Muscle layer of colon (tissue), 2 donors: ENCODE data around the gene TCF12.
"Not testable (repeated sequence)": the region's sequence is repeated elsewhere in the genome, so short reads cannot be mapped to it uniquely, and the experiment has no call there.

Experiments used
- H3K27ac ChIP-seq: one replicate; pipeline ENCODE4 v1.7.0; 2013; ENCODE audit warnings: low read depth, mild to moderate bottlenecking, low read length, moderate library complexity
- H3K27me3 ChIP-seq, 2 donors: one replicate each; pipeline ENCODE4 v1.7.0; 2013; ENCODE audit warnings: low read length in 2 of 2, mild to moderate bottlenecking in 2 of 2; ENCODE audit not compliant: insufficient read depth in 2 of 2, control insufficient read depth in 1 of 2
- H3K36me3 ChIP-seq: one replicate; pipeline ENCODE4 v1.7.0; 2013; ENCODE audit warnings: mild to moderate bottlenecking, low read length; ENCODE audit not compliant: insufficient read depth
- H3K4me1 ChIP-seq: one replicate; pipeline ENCODE4 v1.7.0; 2013; ENCODE audit warnings: mild to moderate bottlenecking, low read length; ENCODE audit not compliant: insufficient read depth
- H3K4me3 ChIP-seq, 2 donors: one replicate each; pipeline ENCODE4 v1.7.0; 2013; ENCODE audit warnings: low read length in 2 of 2, low read depth in 1 of 2, mild to moderate bottlenecking in 1 of 2, moderate library complexity in 1 of 2
- H3K9ac ChIP-seq: one replicate; pipeline ENCODE4 v1.7.0; 2013; ENCODE audit warnings: low read length
- H3K9me3 ChIP-seq: one replicate; pipeline ENCODE4 v1.7.0; 2013; ENCODE audit warnings: mild to moderate bottlenecking, low read length
- donor health status: abdominal sarcoma.
- donor health status: Adenocarcinoma of cecum.

TCF12 gene

DNA sequence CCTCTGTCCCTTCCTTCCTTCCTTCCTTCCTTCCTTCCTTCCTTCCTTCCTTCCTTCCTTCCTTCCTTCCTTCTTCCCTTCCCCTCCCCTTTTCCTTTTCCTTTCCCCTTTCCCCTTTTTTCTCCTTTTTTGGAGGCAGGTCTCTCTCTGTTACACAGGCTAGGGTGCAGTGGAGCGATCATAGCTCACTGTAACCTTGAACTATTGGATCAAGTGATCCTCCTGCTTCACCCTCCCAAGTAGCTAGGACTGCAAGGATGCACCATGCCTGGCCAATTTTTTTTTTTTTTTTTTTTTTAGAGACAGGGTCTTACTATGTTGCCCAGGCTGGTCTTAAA lies 232.4 kb downstream of the TCF12 start:
- H3K4me3 ChIP-seq, H3K9me3 ChIP-seq, H3K27me3 ChIP-seq, H3K27ac ChIP-seq, H3K9ac ChIP-seq, H3K36me3 ChIP-seq: not testable (repeated sequence)
- peaks cover 37% of the 10 kb centered on the region for H3K4me1 ChIP-seq

DNA sequence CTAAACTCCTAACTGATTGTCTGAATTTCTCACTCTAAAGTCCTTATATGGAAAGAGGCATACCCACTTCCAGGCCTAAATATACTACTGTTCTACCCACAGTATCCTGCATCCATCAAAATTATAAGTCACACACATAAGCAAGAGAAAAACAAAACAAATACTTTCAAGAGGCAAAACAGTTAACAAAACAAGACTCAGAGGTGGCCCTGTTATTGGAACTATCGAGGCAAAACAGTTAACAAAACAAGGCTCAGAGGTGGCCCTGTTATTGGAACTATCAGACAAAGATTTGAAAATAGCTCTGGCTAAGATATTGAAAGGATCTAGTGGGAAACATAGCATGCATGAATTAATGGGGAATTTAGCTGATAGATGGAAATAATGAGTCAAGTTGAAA lies 233.7 kb downstream of the TCF12 start:
- Histone ChIP-seq H3K27ac (no peak overlapping the region), H3K9me3 (no peaks in the 10 kb centered on the region), H3K9ac (no peak overlapping the region), H3K4me1 (peaks cover 37% of the 10 kb centered on the region), H3K4me3 (no peak overlapping the region), H3K27me3 (no peaks in the 10 kb centered on the region), H3K36me3 (no peaks in the 10 kb centered on the region)

DNA sequence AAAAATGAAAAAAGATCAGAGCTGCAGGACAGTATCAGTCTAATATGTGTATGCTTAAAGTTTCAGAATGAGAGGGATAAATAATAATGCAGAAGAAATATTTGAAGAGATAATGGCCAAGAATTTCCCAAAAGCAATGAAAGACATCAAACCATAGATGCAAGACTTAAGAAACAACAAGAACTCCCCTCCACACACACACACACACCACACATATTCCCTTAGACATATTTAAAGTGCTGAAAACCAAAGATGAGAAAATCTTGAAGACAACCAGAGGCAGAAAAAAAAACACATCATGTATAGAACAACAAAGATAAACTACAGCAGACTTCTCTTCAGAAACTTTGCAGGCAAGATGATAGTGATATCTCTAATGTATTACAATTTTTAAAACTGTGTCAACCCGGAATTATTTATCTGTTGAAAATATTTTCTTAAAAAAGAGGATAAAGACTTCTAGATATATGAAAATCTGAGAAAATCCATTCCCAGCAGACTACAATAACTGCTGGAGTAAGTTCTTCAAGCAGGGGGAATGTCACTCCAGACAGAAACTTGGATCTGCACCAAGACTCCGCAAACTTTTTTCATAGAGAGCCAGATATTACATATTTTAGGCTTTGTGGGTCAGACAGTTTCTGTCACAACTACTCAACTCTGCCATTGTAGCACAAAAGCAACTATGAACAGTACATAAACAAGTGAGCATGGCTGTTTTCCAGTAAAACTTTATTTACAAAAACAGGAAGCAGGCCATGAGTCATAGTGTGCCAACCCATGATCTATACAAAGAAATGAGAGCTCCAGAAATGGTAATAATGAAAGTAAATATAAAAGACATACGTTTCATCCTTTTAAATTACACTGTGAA lies 234.5 kb downstream of the TCF12 start:
- H3K4me1 ChIP-seq, result peaks cover 33% of the 10 kb centered on the region

DNA sequence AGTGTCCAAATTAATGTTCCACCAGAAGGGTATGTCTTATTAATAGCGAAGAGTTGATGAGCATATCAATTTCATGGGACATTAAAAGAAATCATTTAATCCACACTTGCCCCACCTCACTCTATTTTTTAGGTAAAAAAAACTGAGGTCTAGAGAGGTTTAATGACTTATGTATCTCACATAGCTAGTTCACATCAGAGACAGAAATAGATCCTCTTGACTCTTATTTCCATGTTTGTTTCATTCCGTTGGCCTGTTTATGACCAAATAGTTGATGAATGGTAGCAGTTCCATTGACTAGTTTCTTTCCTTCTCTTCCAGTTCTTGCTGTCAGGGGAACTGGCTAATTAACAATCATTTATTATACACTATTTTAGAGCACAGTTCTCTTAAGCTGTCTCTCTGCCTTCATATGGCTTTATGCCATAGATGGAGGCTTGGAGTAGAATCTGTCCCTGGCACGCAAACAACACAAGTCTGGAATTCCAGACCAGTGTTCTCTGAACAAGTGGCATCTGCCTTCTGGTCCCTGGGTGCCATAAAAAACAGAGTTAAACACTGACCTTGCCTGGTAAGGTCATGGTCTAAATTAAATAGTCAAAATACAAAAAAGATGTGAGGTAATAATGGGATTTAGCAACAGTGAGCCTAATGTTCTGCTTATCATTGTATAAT lies 237.9 kb downstream of the TCF12 start:
- H3K27ac ChIP-seq, result no peak overlapping the region

More for the DNA sequence above, 234.5 kb downstream of the TCF12 start:
- Histone ChIP-seq H3K36me3 (no peaks in the 10 kb centered on the region), H3K9me3 (no peaks in the 10 kb centered on the region), H3K4me3 (no peak overlapping the region), H3K27me3 (no peaks in the 10 kb centered on the region), H3K27ac (no peak overlapping the region), H3K9ac (no peak overlapping the region)

DNA sequence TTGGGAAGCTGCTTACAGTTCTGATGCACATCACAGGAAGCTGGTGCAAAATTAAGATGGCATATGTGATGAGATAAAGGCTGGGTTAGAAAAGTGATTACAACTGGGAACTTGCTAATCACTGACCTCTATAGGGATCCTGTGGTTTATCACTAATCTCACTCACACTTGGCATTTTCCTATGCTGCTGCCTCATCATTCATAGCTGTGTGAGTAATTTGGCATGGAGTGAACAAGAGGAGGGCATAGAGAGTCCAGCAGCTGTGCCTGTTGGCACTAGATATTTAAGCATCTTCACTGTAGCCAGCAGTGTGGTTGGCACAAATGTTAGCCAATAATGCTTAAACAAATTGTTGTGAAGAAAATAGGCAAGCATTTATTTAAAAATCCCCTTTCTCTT lies 240.1 kb downstream of the TCF12 start:
- Histone ChIP-seq H3K4me3 (no peak overlapping the region), H3K36me3 (no peaks in the 10 kb centered on the region), H3K4me1 (peaks cover 18% of the 10 kb centered on the region), H3K27me3 (no peaks in the 10 kb centered on the region), H3K27ac (no peak overlapping the region), H3K9me3 (no peaks in the 10 kb centered on the region), H3K9ac (no peak overlapping the region)

More for the DNA sequence above, 237.9 kb downstream of the TCF12 start:
- peaks cover 18% of the 10 kb centered on the region for H3K4me1 ChIP-seq
- H3K9me3 ChIP-seq, result no peaks in the 10 kb centered on the region
- no peak overlapping the region for H3K4me3 ChIP-seq
- H3K9ac ChIP-seq, result no peak overlapping the region
- H3K27me3 ChIP-seq, result no peaks in the 10 kb centered on the region
- H3K36me3 ChIP-seq, result no peaks in the 10 kb centered on the region

DNA sequence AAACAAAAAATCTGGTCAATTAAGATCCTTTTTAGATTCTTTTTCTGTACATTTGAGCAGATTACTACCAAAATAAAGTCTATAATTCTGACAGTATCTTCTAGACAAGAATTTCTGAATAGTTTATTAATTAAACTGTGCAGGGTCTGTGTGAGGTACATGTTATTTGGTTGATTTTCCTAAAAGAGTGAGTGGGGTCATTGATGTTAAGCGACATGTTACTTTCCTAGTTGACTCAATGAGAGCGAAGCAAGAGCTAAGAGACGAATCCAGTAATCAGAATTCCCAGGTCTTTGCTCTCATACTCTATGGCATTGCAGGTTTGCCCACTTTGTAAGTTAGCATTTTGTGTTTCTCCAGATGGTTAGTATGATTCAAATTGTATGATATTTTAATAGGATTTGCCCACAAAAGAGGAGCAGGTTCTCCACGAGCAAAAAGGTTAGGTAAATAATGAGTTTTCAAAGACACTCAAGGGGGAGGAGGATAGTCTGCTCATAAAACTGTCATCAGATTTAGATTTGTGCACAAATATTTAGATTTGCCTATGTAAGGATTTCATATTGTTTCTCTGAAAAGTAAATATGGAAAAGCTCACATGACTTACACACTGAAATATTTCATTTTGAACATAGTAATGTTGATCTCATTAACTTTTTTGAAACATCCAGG lies 240.7 kb downstream of the TCF12 start:
- Histone ChIP-seq H3K27me3 (no peaks in the 10 kb centered on the region), H3K9ac (no peak overlapping the region), H3K4me3 (no peak overlapping the region), H3K36me3 (no peaks in the 10 kb centered on the region), H3K4me1 (peaks cover 18% of the 10 kb centered on the region), H3K27ac (no peak overlapping the region), H3K9me3 (no peaks in the 10 kb centered on the region)

DNA sequence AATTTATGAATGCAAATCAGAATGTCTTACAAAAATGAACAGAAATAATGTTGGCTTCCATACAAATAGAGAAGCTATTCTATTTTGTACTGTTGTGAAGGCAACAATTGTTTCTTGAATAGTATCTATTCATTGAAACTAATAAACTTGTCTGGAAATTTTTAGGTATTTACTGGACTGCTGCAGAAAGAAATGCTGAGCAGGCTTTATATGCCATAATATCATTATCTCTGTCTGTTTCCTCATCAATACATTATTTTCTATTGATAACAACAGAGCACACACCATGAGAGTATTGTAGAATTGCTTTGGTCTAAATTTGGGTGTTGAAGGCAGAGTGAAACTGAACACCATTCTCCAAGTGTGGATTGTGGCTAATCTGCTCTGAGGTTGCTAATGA lies 241.3 kb downstream of the TCF12 start:
- H3K27me3 ChIP-seq, result no peaks in the 10 kb centered on the region
- H3K36me3 ChIP-seq, result no peaks in the 10 kb centered on the region
- no peaks in the 10 kb centered on the region for H3K9me3 ChIP-seq
- H3K27ac ChIP-seq, result no peak overlapping the region
- no peak overlapping the region for H3K9ac ChIP-seq
- peaks cover 18% of the 10 kb centered on the region for H3K4me1 ChIP-seq
- H3K4me3 ChIP-seq, result no peak overlapping the region

DNA sequence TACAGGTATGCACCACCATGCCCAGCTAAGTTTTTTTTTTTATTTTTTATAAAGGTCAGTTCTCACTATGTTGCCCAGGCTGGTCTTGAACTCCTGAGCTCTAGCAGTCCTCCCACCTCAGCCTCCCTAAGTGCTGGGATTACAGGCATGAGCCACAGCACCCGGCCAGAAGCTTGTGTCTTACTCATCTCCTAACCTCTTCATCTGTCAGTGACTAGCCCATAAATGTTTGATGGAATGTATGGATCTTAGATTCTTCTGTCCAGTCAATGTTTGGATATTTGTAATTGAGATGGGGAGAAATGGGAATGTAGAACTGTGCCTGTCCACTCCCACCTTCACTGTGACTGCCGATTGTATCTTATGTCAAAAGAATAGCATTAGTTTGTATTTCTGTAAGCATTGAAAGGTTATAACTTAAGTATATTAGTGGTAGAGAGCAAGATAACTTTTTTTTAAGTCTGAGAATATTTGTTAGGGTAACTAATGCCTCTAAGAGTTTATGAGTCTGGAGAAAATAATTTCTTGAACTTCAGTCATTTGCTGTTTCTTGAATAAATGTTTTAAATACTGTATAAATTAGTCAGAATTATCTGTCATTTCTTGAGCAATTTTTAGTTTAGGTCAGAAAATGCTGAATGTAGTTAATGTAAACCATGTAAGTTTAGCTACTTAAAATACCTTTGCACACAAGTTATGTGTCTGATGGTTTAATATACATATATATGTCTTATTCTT lies 242.5 kb downstream of the TCF12 start:
- peaks cover 16% of the 10 kb centered on the region for H3K4me1 ChIP-seq
- no peak overlapping the region for H3K27ac ChIP-seq
- H3K4me3 ChIP-seq, result no peak overlapping the region
- no peaks in the 10 kb centered on the region for H3K27me3 ChIP-seq
- no peak overlapping the region for H3K9ac ChIP-seq
- no peaks in the 10 kb centered on the region for H3K36me3 ChIP-seq
- H3K9me3 ChIP-seq, result no peaks in the 10 kb centered on the region

DNA sequence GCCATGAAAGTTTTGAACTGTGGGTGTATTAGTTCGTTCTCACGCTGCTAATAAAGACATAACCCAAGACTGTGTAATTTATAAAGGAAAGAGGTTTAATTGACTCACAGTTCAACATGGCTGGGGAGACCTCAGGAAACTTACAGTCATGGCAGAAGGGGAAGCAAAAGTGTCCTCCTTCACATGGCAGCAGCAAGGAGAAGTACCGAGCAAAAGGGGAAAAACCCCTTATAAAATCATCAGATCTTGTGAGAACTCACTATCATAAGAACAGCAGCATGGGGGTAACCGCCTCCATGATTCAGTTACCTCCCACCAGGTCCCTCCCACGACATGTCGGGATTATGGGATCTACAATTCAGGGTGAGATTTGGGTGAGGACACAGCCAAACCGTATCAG lies 245.8 kb downstream of the TCF12 start:
- H3K36me3 ChIP-seq, H3K27me3 ChIP-seq, H3K4me3 ChIP-seq, H3K4me1 ChIP-seq, H3K27ac ChIP-seq, H3K9ac ChIP-seq, H3K9me3 ChIP-seq: not testable (repeated sequence)

DNA sequence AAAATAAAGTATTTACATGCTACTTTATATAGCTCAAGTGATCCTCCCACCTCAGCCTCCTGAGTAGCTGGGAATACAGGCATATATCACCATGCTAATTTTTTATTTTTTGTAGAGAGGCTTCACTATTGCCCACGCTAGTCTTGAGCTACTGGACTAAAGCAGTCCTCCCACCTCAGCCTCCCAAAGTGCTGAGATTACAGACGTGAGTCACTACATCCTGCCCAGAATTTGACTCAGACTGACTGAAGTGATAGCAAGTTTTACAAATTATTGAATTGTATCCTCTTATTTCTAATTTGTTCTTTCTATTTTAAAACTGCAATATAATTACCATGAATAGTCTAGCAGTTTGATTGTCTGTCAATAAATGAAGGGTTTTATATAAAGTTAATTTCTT lies 247.5 kb downstream of the TCF12 start:
- Histone ChIP-seq H3K4me1 (no peaks in the 10 kb centered on the region), H3K27ac (no peak overlapping the region), H3K4me3 (no peak overlapping the region), H3K9me3 (no peaks in the 10 kb centered on the region), H3K9ac (no peak overlapping the region), H3K36me3 (no peaks in the 10 kb centered on the region), H3K27me3 (no peaks in the 10 kb centered on the region)

DNA sequence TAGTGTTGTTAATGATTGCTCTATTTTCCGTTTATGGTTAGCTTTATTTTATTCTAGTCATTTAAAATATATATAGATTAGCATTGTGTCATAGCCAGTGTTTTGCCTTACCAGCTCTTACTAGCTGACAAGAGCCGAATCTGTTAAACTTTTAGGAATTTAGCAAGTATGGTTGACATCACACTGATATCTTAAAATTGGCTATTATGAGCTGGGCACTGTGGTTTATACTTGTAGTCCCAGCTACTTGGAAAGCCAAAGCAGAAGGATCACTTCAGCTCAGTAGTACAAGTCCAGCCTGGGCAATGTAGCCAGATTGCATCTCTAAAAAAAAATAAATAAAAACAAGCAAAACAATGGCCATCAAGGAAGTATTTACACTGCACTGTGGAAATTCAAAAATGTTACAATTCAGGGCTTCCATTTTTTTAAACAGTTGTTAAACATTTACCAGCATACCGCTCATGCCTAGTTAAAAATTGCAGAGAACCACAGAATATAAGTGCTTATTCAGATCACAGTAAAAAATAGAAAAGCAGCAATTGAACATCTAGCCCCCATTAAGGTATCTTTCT lies 249.5 kb downstream of the TCF12 start:
- H3K27me3 ChIP-seq, result no peaks in the 10 kb centered on the region
- no peak overlapping the region for H3K27ac ChIP-seq
- no peaks in the 10 kb centered on the region for H3K9me3 ChIP-seq
- H3K36me3 ChIP-seq, result no peaks in the 10 kb centered on the region
- no peak overlapping the region for H3K4me3 ChIP-seq
- H3K4me1 ChIP-seq, result no peaks in the 10 kb centered on the region
- H3K9ac ChIP-seq, result no peak overlapping the region
